ENCODE measurements around the gene HOXD8. TPM values are rescaled to one million over a fixed set of nuclear protein-coding genes. Genes with fewer than 3 reads are reported as not detected.

HOXD8 gene
- total RNA-seq, 1 experiment from 2014 or later = 1.9 TPM

DNA sequence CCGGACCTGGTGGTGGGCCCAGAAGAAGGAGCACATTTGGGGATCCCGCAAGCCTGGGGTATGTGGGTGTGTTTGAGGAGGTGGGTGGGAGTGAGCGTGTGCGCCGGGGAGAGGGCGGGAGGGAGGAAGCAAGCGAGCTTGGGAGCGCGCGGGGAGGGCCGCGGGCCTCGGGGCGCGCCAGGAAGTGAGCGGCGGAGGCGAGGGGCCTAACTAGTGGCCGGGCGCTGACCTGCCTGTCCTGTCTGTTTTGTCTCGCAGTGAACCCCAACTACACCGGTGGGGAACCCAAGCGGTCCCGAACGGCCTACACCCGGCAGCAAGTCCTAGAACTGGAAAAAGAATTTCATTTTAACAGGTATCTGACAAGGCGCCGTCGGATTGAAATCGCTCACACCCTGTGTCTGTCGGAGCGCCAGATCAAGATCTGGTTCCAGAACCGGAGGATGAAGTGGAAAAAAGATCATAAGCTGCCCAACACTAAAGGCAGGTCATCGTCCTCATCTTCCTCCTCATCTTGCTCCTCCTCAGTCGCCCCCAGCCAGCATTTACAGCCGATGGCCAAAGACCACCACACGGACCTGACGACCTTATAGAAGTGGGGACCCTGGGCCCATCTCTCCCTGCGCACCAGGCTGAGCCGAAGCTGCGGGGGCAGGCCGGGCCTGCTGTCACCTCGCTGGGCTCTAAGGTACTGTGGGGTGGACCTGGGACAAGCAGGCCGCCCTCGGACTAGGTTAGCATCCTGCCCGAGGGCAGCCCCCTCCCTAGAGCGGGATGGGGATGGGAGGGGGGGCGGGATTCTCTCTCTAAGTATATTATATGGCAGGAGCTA lies 23.1 kb downstream of the HOXD8 start:
- Histone ChIP-seq H3K9me3 (ENCODE audit: low read length) (no peaks in the 10 kb centered on the region), H3K4me3 (ENCODE audit: low read length) (no peak overlapping the region), H3K36me3 (ENCODE audit: low read depth, low read length) (no peaks in the 10 kb centered on the region), H3K27me3 (ENCODE audit: low read length) (no peaks in the 10 kb centered on the region), H3K9me2 (replicated peaks; ENCODE audit: low read length) (no peaks in the 10 kb centered on the region), H4K20me1 (ENCODE audit: low read length) (no peaks in the 10 kb centered on the region), H3K27ac (ENCODE audit: low read length) (no peak overlapping the region), H3K79me2 (ENCODE audit: low read length) (no peaks in the 10 kb centered on the region), H3K9ac (ENCODE audit: low read length) (no peak overlapping the region), H2AFZ (ENCODE audit: low read length) (no peak overlapping the region), H3F3A (ENCODE audit: low read length, unreplicated experiment) (no peaks in the 10 kb centered on the region), H3K4me2 (ENCODE audit: low read length) (no peak overlapping the region), H3K4me1 (ENCODE audit: insufficient read depth, low read length) (no peaks in the 10 kb centered on the region)
- BruUV-seq (replicated peaks) = no TSS peak
- intact Hi-C loops (cut with micrococcal nuclease) = no loop called here
- DNase-seq (no peak), ATAC-seq (no peak)
- CTCF ChIA-PET = no interaction called here
- POLR2A ChIA-PET (ENCODE audit: unreplicated experiment) = no interaction called here
- TF ChIP-seq EZH2 (IDR thresholded peaks at IDR 0.05; ENCODE audit: low read length, unreplicated experiment) (no peak), EZH2phosphoT487 (IDR thresholded peaks at IDR 0.05; ENCODE audit: borderline replicate concordance, low read length) (no peak)
- TF ChIP-seq, protein P1, sequence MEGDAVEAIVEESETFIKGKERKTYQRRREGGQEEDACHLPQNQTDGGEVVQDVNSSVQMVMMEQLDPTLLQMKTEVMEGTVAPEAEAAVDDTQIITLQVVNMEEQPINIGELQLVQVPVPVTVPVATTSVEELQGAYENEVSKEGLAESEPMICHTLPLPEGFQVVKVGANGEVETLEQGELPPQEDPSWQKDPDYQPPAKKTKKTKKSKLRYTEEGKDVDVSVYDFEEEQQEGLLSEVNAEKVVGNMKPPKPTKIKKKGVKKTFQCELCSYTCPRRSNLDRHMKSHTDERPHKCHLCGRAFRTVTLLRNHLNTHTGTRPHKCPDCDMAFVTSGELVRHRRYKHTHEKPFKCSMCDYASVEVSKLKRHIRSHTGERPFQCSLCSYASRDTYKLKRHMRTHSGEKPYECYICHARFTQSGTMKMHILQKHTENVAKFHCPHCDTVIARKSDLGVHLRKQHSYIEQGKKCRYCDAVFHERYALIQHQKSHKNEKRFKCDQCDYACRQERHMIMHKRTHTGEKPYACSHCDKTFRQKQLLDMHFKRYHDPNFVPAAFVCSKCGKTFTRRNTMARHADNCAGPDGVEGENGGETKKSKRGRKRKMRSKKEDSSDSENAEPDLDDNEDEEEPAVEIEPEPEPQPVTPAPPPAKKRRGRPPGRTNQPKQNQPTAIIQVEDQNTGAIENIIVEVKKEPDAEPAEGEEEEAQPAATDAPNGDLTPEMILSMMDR (conservative IDR thresholded peaks at IDR 0.05; ENCODE audit: low read depth, low read length) = no peak

DNA sequence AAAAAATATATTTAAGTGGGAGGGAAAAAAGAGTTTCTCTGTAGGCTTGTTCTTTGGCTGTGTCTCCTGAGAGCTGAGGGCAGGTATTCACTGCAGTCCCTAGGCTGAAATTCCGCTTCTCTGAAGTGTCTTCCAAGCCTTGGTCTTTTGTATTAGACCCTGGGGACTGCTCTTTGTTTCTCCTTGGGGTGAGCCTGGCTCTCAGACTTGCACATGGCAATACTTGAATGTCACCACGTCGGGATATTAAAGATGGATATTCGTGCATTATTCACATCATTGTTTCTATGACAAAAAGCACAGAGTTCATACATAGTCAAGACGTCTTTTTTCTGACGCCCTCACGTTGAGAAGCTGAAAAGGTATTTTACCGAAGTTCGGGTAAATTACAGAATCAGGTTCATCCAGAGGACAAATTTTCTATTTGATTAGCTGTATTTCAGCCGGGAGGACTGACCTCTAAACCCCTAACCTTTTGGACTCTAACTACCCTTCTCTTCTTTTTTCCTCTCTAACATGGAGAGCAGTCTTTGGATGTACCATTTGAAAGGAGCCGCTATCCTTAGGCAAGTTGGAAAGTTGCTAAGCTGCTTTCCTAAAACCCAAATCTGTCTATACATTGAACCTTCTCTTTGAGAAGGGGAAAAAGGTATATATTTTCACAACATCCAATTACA lies 25.2 kb downstream of the HOXD8 start:
- Histone ChIP-seq H3K36me3 (ENCODE audit: low read depth, low read length) (no peaks in the 10 kb centered on the region), H3K9me3 (ENCODE audit: low read length) (no peaks in the 10 kb centered on the region), H3K4me2 (ENCODE audit: low read length) (no peak overlapping the region), H3K4me3 (ENCODE audit: low read length) (no peak overlapping the region), H3K27ac (ENCODE audit: low read length) (no peak overlapping the region), H2AFZ (ENCODE audit: low read length) (no peak overlapping the region), H4K20me1 (ENCODE audit: low read length) (no peaks in the 10 kb centered on the region), H3K27me3 (ENCODE audit: low read length) (no peaks in the 10 kb centered on the region), H3K9me2 (replicated peaks; ENCODE audit: low read length) (no peaks in the 10 kb centered on the region), H3K79me2 (ENCODE audit: low read length) (no peaks in the 10 kb centered on the region), H3K4me1 (ENCODE audit: insufficient read depth, low read length) (no peaks in the 10 kb centered on the region), H3K9ac (ENCODE audit: low read length) (no peak overlapping the region), H3F3A (ENCODE audit: low read length, unreplicated experiment) (no peaks in the 10 kb centered on the region)
- BruUV-seq (replicated peaks) = no TSS peak
- intact Hi-C loops (cut with micrococcal nuclease) = no loop called here
- DNase-seq (no peak), ATAC-seq (no peak)
- ChIA-PET POLR2A (ENCODE audit: unreplicated experiment) (no interaction called here), CTCF (interaction anchor here (0.7 kb wide), 2 partner anchors 8 to 499 kb away, joined by 4 read pairs; no protein-coding TSS in a partner anchor)
- TF ChIP-seq EZH2 (IDR thresholded peaks at IDR 0.05; ENCODE audit: low read length, unreplicated experiment) (no peak), EZH2phosphoT487 (IDR thresholded peaks at IDR 0.05; ENCODE audit: borderline replicate concordance, low read length) (no peak)
- TF ChIP-seq, protein P1 (conservative IDR thresholded peaks at IDR 0.05; ENCODE audit: low read depth, low read length) = no peak
